Smooth muscle cell (in vitro differentiated cells): ENCODE measurements around the gene TRIOBP. TPM values are rescaled to one million over a fixed set of nuclear protein-coding genes. Genes with fewer than 3 reads are reported as not detected.

Experiments
- DNase-seq: peaks from one replicate; lab custom pipeline; 2025; ENCODE audit not compliant: unreplicated experiment; lab: John Stamatoyannopoulos, UW
- H2AFZ ChIP-seq: fragments of 200-600 bp; sonication (generic); 2 replicates; pipeline ENCODE4 v1.6.0; 2016; ENCODE audit warnings: antibody characterized with exemption, low read depth, mild to moderate bottlenecking
- H3F3A ChIP-seq: fragments of 200-600 bp; sonication (generic); 2 replicates; pipeline ENCODE4 v1.6.0; 2017; ENCODE audit warnings: antibody characterized with exemption, low read depth
- H3K27ac ChIP-seq: fragments of 200-600 bp; sonication (generic); 2 replicates; pipeline ENCODE4 v1.5.1; 2016; ENCODE audit warnings: low read depth, mild to moderate bottlenecking
- H3K27me3 ChIP-seq: fragments of 200-600 bp; sonication (generic); 2 replicates; pipeline ENCODE4 v1.6.1; 2016; ENCODE audit warnings: low read depth, mild to moderate bottlenecking
- H3K36me3 ChIP-seq: fragments of 200-600 bp; sonication (generic); 2 replicates; pipeline ENCODE4 v1.5.1; 2016; ENCODE audit warnings: low read depth
- H3K4me1 ChIP-seq: fragments of 200-600 bp; sonication (generic); 2 replicates; pipeline ENCODE4 v1.5.1; 2016; ENCODE audit warnings: low read depth
- H3K4me2 ChIP-seq: fragments of 200-600 bp; sonication (generic); 2 replicates; pipeline ENCODE4 v1.6.0; 2016; ENCODE audit warnings: mild to moderate bottlenecking
- H3K4me3 ChIP-seq: fragments of 200-600 bp; sonication (generic); 2 replicates; pipeline ENCODE4 v1.5.1; 2016; ENCODE audit warnings: mild to moderate bottlenecking
- H3K79me2 ChIP-seq: fragments of 200-600 bp; sonication (generic); 2 replicates; pipeline ENCODE4 v1.6.0; 2016; ENCODE audit warnings: low read depth, mild to moderate bottlenecking
- H3K9ac ChIP-seq: fragments of 200-600 bp; sonication (generic); 2 replicates; pipeline ENCODE4 v1.6.0; 2016; ENCODE audit warnings: low read depth
- H3K9me3 ChIP-seq: fragments of 200-600 bp; sonication (generic); replicated peaks from 2 replicates; pipeline ENCODE4 v1.5.1; 2016; ENCODE audit warnings: low read depth
- H4K20me1 ChIP-seq: fragments of 200-600 bp; sonication (generic); 2 replicates; pipeline ENCODE4 v1.6.0; 2016; ENCODE audit warnings: low read depth
- WGBS: methylation state at CpG from one replicate; pipeline ENCODE4 v1.1.7; 2016; ENCODE audit warnings: low lambda C conversion rate; 5-methylcytosine and 5-hydroxymethylcytosine counted together
- polyA plus RNA-seq: library from polyadenylated mRNA; unstranded; fragments of >200 nt; fragmentation: Nextera tagmentation; extraction: Ambion mirVana; gene quantifications from 2 replicates; pipeline ENCODE4 v1.2.1, GENCODE V29; 2016
- total RNA-seq: library from RNA; depleted of rRNA; stranded (reverse); fragments of >200 nt; gene quantifications from 2 replicates; pipeline ENCODE4 v1.2.3, GENCODE V29; 2014
- TF ChIP-seq, protein P1 (sequence below): fragments of 200-600 bp; sonication (generic); IDR thresholded peaks from 2 replicates; pipeline ENCODE4 v1.5.1; 2017; ENCODE audit warnings: borderline replicate concordance, mild to moderate bottlenecking, antibody characterized with exemption; ENCODE audit not compliant: insufficient read depth, poor library complexity, severe bottlenecking

The TRIOBP gene
- total and polyA plus RNA-seq, 2 experiments from 2014 or later, result 44.6 to 95.8 TPM

DNA sequence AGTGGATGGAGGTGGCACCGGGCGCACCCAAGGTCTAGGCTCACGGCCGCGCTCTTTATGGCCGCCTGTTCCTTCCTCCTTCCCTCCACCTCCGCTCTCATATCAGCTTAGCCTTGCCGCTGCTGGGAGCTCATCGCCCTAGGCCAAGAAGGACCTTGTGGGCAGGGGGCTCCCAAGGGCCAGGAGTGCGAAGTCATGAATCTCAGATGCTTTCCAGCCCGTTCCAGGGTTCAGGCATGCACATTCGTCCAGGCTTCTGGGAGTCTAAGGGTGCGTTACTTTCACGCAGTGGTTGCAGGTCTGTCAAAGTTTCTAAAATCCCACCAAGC is 122.2 kb downstream of the TRIOBP start:
- Histone ChIP-seq H4K20me1 (no peaks in the 10 kb centered on the region), H3K27ac (no peak overlapping the region), H3K4me3 (peak overlapping the region; percentile 48), H2AFZ (no peak overlapping the region), H3K4me1 (peaks cover 7% of the 10 kb centered on the region), H3K27me3 (peaks cover 46% of the 10 kb centered on the region), H3K36me3 (no peaks in the 10 kb centered on the region), H3K9me3 (no peaks in the 10 kb centered on the region), H3F3A (no peaks in the 10 kb centered on the region), H3K4me2 (peak overlapping the region; percentile 87), H3K9ac (no peak overlapping the region), H3K79me2 (no peaks in the 10 kb centered on the region)
- DNase-seq, result no peak
- 37% methylated on average over 14 of the region's 14 CpGs for WGBS
- TF ChIP-seq, protein P1, sequence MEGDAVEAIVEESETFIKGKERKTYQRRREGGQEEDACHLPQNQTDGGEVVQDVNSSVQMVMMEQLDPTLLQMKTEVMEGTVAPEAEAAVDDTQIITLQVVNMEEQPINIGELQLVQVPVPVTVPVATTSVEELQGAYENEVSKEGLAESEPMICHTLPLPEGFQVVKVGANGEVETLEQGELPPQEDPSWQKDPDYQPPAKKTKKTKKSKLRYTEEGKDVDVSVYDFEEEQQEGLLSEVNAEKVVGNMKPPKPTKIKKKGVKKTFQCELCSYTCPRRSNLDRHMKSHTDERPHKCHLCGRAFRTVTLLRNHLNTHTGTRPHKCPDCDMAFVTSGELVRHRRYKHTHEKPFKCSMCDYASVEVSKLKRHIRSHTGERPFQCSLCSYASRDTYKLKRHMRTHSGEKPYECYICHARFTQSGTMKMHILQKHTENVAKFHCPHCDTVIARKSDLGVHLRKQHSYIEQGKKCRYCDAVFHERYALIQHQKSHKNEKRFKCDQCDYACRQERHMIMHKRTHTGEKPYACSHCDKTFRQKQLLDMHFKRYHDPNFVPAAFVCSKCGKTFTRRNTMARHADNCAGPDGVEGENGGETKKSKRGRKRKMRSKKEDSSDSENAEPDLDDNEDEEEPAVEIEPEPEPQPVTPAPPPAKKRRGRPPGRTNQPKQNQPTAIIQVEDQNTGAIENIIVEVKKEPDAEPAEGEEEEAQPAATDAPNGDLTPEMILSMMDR, result no peak

DNA sequence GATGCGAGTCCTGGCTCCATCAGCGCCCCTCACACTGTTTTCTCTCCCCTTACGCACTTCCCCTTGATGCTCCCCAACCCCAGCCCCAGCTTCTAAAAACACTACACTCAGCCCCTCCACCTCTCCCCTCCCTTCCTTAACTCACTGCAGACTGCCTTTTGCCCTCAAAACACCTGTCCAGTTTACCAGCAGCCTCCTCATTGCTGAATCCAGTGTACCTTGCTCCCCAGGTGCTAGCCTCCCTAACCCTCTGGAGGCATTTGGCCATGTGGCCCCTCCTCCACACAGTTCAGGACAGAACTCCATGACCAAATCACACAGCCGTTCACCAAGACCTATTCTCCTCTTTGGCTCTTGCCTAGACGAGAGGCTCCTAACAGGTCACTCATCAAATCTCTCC is 123.5 kb downstream of the TRIOBP start:
- TF ChIP-seq, protein P1, result no peak
- WGBS, result 83% methylated on average over 5 of the region's 5 CpGs
- peaks cover 7% of the 10 kb centered on the region for H3K4me1 ChIP-seq

DNA sequence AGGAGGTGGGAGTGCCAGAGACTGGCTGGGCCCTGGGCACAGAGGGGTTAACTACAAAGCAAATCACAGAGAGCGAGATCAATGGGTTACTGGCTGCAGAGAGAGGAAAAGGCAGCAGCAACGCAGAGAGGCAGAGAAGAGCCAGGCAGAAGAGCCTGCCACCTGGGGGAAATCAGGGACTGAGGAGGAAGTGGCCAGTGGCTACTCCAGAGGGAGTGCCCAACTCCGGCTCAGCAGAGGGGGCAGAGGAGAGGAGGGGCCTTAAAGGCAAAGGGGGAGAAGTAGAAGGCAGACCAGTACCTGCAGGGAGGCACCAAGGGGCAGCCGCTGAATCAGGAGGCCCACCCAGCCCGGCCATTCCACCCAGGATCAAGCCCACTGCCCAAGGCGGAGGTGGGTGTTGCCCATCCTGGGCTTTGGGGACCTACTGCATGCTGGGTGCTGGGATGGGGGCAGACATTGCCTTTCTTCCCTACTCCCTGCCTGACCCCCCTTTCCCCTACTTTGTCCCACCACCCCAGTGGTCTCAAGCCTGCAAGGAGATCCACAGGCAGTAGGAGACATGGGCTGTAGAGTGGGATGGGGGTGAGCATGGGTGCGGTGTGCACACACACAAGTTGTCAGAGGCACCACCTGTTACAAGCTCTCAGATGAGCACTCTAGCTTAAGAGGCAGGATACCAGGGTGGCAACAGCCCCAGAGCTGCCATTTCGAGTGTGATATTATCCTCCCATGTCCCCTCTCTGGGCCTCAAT is 125.4 kb downstream of the TRIOBP start:
- WGBS, result 63% methylated on average over 8 of the region's 8 CpGs
- H2AFZ ChIP-seq, result no peak overlapping the region
- H3K27ac ChIP-seq, result no peak overlapping the region
- no peak overlapping the region for H3K4me2 ChIP-seq
- DNase-seq, result no peak
- no peaks in the 10 kb centered on the region for H3K9me3 ChIP-seq
- H3K9ac ChIP-seq, result no peak overlapping the region
- peaks cover 7% of the 10 kb centered on the region for H3K4me1 ChIP-seq
- H3K27me3 ChIP-seq, result peaks cover 58% of the 10 kb centered on the region
- H3F3A ChIP-seq, result no peaks in the 10 kb centered on the region
- no peaks in the 10 kb centered on the region for H3K79me2 ChIP-seq
- no peaks in the 10 kb centered on the region for H3K36me3 ChIP-seq
- no peaks in the 10 kb centered on the region for H4K20me1 ChIP-seq
- TF ChIP-seq, protein P1, result no peak
- no peak overlapping the region for H3K4me3 ChIP-seq

More for the DNA sequence above, 123.5 kb downstream of the TRIOBP start:
- Histone ChIP-seq H3K36me3 (no peaks in the 10 kb centered on the region), H3K9me3 (no peaks in the 10 kb centered on the region), H3K27me3 (peaks cover 53% of the 10 kb centered on the region), H3F3A (no peaks in the 10 kb centered on the region), H3K9ac (no peak overlapping the region), H3K27ac (no peak overlapping the region), H3K79me2 (no peaks in the 10 kb centered on the region), H4K20me1 (no peaks in the 10 kb centered on the region), H3K4me2 (no peak overlapping the region), H2AFZ (no peak overlapping the region), H3K4me3 (no peak overlapping the region)
- no peak for DNase-seq
